Skin epidermis (tissue), 12 donors: ENCODE results near the gene TTC32.
"Not testable (repeated sequence)": the region's sequence is repeated elsewhere in the genome, so short reads cannot be mapped to it uniquely, and the experiment has no call there.

Experiments used
- H3K27ac ChIP-seq, 21 experiments: fragments of 200-600 bp; sonication (generic) in 11 of 21; one replicate each; pipeline ENCODE4 v1.5.0; 2020; ENCODE audit warnings: mild to moderate bottlenecking in 3 of 21, inconsistent platforms in 2 of 21, moderate library complexity in 2 of 21
- H3K4me3 ChIP-seq, 7 experiments: fragments of 200-600 bp; sonication (generic) in 2 of 7; one replicate each; pipeline ENCODE4 v1.5.0; 2020; ENCODE audit warnings: inconsistent platforms in 2 of 7, mild to moderate bottlenecking in 2 of 7, moderate library complexity in 1 of 7

TTC32 gene

DNA sequence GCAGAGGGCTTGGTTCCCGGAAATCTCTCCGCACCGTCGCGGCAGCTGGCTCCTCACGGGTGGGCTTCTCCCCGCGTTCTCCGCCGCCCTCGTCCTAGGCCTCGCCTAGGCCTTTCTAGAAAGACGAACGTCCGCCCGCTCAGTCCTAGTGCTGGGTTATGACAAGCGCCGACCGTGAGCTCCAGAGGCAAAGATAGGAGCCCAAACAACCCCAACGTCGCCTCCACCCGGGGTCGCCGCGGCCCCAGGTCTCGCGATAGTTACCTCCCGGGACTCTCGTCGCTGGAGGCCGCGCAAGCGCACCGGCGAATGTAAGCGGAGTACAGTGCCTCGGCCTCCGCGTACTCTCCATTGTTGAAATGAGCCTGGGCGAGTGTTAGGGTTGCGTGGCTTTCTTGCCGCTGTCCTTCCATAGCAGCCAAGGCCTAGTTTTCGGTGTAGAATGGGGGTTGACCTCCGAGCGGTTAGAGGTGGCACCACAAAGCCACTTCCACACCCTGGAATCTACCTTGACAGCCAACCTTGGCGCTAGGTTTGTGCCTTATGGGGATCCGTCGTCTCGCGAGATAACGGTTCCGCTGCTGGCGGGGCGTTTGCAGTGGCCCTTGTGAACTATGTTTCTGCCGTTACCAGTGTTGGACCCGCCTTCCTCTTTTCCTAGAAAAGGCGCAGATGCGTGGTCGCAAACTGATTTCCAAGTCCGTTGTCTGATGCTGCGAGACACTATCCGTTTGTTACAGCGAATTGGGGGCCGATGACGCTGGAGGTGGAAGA is at the start of gene TTC32:
TTC32 (minus strand) TSS at position 542 of the 774 bp plus-strand sequence; CDS start at position 413, 129 bp downstream.
- peak within 1 kb of the TSS; percentile 72 to 100 (median 84) for H3K4me3 ChIP-seq

GRCh38 chr2:19949071-19949470 is 47.3 kb upstream of the TTC32 start:
- no peak overlapping the region for H3K4me3 ChIP-seq

More for the DNA sequence above, at the start of gene TTC32:
- peak within 1 kb of the TSS; percentile 86 to 99 (median 97) for H3K27ac ChIP-seq

DNA sequence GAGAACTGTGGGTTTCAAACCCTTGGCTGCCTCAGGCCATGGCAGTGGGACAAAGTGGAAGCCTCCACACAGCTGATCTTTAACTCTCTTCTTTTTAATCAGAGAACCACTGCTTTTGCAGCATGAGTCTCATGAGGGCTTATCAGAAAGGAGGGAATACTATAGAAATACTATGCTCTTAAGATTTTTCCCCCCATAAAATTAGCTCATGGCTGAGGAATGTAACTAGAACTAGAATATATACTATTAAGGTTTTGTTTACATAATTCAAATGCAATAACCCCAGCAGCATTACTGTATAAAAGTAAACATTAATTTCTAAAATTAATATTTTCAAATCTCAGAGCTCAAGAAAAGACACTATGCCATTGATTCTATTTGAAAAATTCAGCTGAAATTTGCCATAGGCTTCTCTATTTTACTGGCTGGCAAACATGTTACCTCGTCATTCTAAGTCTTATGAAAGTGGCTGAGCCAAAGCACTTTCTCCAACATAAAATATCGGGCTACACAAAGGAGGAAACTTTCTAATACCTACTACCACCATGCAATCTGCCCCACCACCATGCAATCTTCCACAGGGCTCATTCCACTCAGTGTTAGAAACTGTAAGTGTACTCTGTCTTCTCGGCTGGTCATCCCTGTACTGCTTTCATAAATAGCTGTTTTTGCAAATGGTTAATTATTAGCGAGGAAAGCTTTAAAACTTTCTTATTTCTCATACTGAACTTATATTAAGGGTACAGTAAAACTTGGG is 45.6 kb upstream of the TTC32 start:
- Histone ChIP-seq H3K27ac (no peak overlapping the region), H3K4me3 (no peak overlapping the region)

More at GRCh38 chr2:19949071-19949470, 47.3 kb upstream of the TTC32 start:
- H3K27ac ChIP-seq = no peak overlapping the region

- H3K4me3 ChIP-seq = no peak overlapping the region
- H3K27ac ChIP-seq = no peak overlapping the region
Observed at GRCh38 chr2:19944205-19944845, 42.5 kb upstream of the TTC32 start.

DNA sequence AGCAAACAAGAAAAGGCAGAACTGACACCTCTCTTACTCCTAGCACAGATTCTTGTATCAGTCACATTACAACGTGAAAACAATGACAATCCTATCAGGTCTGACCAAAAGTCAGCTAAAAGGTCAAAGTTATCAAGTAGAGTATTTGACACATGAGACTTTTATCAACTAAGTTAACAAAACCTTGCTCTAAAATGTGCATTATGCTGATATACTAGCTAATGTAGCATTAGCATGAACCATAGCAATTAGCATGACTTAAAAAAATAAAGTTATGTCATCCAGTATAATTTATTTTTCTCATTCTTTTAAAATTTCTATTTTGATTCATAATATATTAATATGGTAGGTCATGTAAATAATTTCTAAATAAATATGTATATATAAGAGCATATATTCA is 41.4 kb upstream of the TTC32 start:
- Histone ChIP-seq H3K27ac (no peak overlapping the region), H3K4me3 (no peak overlapping the region)

DNA sequence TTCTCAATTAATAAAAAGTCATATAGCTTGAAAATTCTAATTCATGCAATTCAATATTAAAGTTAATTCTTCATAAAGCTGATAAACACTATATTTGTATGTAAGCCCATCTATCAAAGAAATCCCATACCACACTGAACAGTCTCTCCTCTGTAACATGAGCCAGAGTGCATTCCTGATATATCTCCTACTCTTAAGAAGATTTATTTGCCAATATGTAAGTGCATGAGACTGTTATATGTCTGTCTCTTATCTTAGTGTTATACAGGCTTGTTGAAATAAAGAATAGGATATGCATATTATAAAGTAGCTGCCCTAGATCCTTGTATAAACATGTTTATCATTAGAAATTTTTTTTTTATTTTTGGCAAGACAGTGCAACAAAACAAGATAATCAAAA is 40.4 kb upstream of the TTC32 start:
- H3K4me3 ChIP-seq = no peak overlapping the region

GRCh38 chr2:19937004-19937403 is 35.2 kb upstream of the TTC32 start:
- no peak overlapping the region for H3K27ac ChIP-seq
- H3K4me3 ChIP-seq = no peak overlapping the region

More for the DNA sequence above, 40.4 kb upstream of the TTC32 start:
- H3K27ac ChIP-seq = no peak overlapping the region

- H3K4me3 ChIP-seq = no peak overlapping the region
- no peak overlapping the region for H3K27ac ChIP-seq
Observed at GRCh38 chr2:19936203-19936602, 34.4 kb upstream of the TTC32 start.

DNA sequence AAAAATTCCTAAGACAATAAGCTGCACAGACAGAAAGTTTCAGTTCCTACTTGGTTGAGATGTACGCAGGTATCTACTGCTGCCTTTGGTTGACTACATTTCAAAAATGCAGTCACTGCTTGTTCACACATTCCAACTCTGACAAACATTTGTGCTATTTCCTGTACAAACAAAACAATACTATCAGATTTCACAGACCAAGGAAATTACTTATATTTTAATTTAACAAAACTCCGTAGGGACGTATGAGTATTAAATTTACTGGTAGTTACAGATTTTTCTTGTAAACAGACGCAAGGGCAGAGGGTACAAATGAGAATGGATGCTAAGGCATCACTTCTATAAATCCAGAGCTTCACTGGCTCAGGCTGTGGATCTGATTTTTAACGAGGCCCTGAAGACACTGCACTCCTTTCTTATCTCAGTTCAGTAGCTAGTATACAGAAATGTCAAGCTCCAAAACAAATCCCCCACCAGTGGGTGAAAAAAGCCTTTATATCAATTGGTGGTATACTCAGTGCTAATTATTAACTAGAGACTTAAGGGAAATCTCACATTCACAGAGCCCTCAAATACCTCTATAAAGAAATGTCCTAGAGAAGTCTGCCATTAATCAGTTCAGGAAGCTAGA is 31.7 kb upstream of the TTC32 start:
- H3K4me3 ChIP-seq = no peak overlapping the region
- peak overlapping the region in 1 of 21 experiments; percentile 55 for H3K27ac ChIP-seq

DNA sequence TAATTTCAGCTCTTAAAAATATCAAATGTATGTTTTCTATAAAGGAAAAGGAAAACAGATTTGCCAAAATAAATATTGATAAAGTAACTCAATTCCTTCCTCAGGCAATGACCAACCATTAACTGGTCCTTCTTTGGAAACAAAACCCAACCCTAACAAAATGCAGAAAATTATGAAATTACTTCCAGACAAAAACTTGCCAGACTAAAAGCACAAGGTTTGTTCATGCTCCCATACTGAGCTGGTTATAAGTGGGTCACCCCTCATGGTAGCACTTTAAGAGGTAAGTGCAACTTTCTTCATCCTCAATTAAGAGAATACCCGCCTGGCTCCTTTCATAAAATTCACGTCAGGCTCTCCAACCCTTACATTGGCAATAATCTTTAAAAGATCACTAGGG is 31.1 kb upstream of the TTC32 start:
- no peak overlapping the region for H3K4me3 ChIP-seq
- peak overlapping the region in 1 of 21 experiments; percentile 55 for H3K27ac ChIP-seq

DNA sequence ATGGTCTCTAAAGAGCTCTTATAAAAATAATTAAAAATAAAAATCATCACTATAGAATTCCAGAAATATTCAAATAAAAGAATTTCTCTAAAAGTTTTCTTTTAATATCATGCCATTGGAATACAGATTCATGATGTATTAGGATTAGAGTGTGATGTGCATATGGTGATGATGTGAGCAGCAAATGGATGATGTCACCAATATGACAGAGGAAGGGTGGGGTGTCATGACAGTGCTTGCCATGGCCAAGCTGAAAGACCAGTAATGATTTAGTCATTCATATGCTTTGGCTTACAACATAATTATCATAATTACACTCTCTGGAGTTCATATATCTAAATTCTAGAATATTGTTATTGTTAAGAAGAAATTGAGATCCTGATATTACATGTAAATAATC is 27.4 kb upstream of the TTC32 start:
- no peak overlapping the region for H3K27ac ChIP-seq
- no peak overlapping the region for H3K4me3 ChIP-seq

DNA sequence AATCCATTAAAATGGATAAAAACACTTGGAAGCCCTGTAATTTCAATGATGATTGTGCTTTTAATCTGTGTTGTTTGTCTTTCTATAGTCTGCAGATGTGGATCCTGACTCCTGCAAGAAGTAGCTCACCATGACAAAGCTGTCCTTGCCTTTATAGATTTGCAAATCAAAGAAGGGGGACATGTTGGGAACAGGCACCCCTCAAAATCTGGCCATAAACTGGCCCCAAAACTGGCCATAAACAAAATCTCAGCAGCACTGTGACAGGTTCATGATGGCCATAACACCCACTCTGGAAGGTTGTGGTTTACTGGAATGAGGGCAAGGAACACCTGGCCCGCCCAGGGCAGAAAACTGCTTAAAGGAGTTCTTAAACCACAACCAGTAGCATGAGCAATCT is 26.0 kb upstream of the TTC32 start:
- not testable (repeated sequence) for H3K4me3 ChIP-seq, H3K27ac ChIP-seq

- not testable (repeated sequence) for H3K27ac ChIP-seq, H3K4me3 ChIP-seq
Observed at GRCh38 chr2:19924526-19924925, 22.7 kb upstream of the TTC32 start.

- not testable (repeated sequence) for H3K4me3 ChIP-seq
Observed at GRCh38 chr2:19922188-19922587, 20.4 kb upstream of the TTC32 start.

DNA sequence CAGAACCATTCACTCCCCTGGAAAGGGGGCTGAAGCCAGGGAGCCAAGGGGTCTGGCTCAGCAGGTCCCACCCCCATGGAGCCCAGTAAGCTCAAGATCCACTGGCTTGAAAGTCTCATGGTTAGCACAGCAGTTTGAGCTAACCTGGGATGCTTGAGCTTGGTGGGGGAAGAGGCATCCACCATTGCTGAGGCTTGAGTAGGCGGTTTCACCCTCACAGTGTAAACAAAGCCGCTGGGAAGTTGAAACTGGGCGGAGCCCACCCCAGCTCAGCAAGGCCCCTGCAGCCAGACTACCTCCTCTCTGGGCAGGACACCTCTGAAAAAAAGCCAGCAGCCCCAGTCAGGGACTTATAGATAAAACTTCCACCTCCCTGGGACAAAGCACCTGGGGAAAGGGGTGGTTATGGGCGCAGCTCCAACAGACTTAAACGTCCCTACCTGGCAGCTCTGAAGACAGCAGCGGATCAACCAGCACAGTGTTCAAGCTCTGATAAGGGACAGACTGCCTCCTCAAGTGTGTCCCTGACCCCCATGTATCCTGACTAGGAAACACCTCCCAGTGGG is 14.7 kb upstream of the TTC32 start:
- Histone ChIP-seq H3K27ac (no peak overlapping the region), H3K4me3 (no peak overlapping the region)

More at GRCh38 chr2:19922188-19922587, 20.4 kb upstream of the TTC32 start:
- H3K27ac ChIP-seq = not testable (repeated sequence)

- Histone ChIP-seq H3K27ac (no peak overlapping the region), H3K4me3 (no peak overlapping the region)
Observed at GRCh38 chr2:19914266-19914975, 12.6 kb upstream of the TTC32 start.

- H3K27ac ChIP-seq = no peak overlapping the region
- no peak overlapping the region for H3K4me3 ChIP-seq
Observed at GRCh38 chr2:19911808-19912509, 10.2 kb upstream of the TTC32 start.

DNA sequence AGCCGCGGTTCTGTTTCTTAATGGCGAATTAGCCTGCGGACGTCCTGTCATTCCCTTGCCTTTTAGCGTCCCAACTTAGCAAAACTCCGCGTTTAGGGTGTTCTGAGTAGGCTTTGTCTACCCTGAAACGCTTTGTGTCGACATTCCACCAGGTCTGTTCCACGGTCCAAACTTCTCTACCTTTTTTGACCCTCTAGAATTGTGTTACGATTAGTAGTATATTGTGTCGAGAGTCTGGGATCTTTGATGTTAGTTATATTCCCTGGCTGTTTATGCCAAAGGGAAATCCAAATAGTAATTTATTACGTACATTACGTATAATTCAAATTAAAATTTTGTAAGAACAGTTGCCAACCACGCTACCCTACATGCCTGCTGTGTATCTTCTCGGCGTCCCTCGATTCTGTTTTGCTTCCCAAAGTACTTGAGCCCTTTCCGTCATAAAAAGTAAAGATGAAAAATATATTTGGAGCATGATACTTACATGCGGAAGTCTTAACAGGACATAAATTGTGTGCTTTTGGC is 495 bp upstream of the TTC32 start:
- H3K4me3 ChIP-seq = peak overlapping the region; percentile 72 to 100 (median 84)

More for the DNA sequence above, 495 bp upstream of the TTC32 start:
- peak overlapping the region; percentile 86 to 99 (median 97) for H3K27ac ChIP-seq
